GM12864 (cell line): ENCODE data around the gene IL10.

Source experiments
- DNase-seq: peaks from one replicate; pipeline ENCODE4 v3.0.0-alpha.2; 2011; ENCODE audit warnings: low read depth
- H3K4me3 ChIP-seq: 2 replicates; pipeline ENCODE4 v1.5.1; 2011; ENCODE audit warnings: mild to moderate bottlenecking, low read depth, low read length, control low read depth
- CTCF ChIP-seq: IDR thresholded peaks from 2 replicates; pipeline ENCODE4 v1.5.1; 2011; ENCODE audit warnings: low read depth, mild to moderate bottlenecking, moderate library complexity, low read length, control low read depth, inconsistent platforms; ENCODE audit errors: missing control alignments

The IL10 gene

GRCh38 chr1:206800411-206800810 lies 28.1 kb upstream of the IL10 start:
- no peak for DNase-seq
- no peak for TF ChIP-seq CTCF
- H3K4me3 ChIP-seq, result no peak overlapping the region

GRCh38 chr1:206799311-206799710 lies 27.0 kb upstream of the IL10 start:
- no peak for TF ChIP-seq CTCF
- DNase-seq, result no peak
- no peak overlapping the region for H3K4me3 ChIP-seq

GRCh38 chr1:206798384-206798996 lies 26.2 kb upstream of the IL10 start:
- H3K4me3 ChIP-seq, result no peak overlapping the region
- TF ChIP-seq CTCF, result no peak
- DNase-seq, result no peak

GRCh38 chr1:206797534-206798383 lies 25.5 kb upstream of the IL10 start:
- TF ChIP-seq CTCF, result peak; percentile 84
- no peak for DNase-seq
- H3K4me3 ChIP-seq, result no peak overlapping the region

- H3K4me3 ChIP-seq, result no peak overlapping the region
- TF ChIP-seq CTCF, result no peak
- DNase-seq, result no peak
These were observed 24.7 kb upstream of the IL10 start for GRCh38 chr1:206796981-206797402.

- no peak for DNase-seq
- no peak overlapping the region for H3K4me3 ChIP-seq
- TF ChIP-seq CTCF, result no peak
These were observed 23.8 kb upstream of the IL10 start for GRCh38 chr1:206796116-206796515.
